Activated CD4-positive, alpha-beta T cell treated with anti-CD3 and anti-CD28 coated beads, Interleukin-2, Interleukin-4, amounts not matched to agents 100 ng/mL and 50 ng/mL, durations not matched to agents 16 hours and 8 hours (primary cell): ENCODE data around the gene SLC2A9.

Source experiments
- DNase-seq: peaks from one replicate; pipeline ENCODE4 v3.0.0-alpha.2; 2020; ENCODE audit warnings: low spot score

SLC2A9 gene

DNA sequence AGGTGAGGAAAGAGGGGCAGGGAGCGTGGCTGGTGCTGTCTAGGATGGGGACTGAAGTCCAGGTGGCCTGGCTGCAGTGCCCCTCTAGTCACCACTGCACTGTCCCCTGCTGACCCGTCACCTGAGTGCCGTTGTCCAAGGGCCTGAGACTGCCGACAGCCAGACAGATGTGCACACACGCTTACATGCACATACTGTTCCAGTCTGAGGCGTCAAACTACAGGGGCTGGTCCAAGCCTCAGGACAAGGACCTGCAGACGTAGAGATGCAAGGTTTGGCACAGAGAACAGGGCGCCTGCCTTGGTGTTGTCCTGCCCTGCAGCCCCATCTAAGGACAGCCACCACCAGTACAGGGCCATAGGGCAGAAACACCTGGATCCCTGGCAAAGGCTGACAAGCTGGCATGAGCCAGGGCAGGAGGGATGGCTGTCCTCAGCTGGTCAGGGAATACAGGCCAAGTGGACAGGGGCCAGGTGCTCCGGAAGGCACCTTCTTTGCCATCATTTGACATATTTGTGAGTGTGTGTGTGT lies 1.7 kb downstream of the SLC2A9 start:
- no peak for DNase-seq

DNA sequence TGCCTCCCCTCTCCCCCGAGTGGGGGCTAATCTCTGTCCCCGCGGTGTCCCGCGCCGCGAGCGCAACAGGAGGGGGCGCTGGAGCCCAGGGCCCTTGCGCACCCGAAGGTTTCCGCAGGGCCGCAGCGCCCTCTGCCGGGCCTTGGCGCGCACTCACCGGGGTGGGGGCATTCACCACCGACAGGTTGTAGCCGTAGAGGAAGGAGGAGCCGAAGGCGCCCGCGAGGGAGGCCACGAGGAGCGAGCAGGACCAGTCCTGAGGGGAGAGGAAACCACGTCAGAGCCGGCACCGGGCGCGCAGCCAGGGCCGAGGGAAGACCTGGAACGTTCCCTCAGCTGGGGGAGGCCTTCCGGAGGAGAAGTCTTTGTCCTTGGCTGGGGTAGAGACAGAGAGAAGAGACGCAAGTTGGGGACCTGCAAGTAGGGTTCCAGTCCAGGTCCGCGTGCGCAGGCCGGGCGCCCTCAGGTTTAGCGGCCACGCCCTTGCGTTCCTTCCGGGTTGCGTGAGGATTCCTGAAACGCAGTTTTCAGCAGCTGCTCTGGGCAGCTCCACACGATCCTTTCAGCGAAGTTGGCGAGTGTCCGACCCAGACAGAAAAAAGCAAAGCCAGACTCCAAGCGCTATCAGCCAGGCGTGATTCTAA lies 2.4 kb downstream of the SLC2A9 start:
- DNase-seq, result peak; percentile 93

DNA sequence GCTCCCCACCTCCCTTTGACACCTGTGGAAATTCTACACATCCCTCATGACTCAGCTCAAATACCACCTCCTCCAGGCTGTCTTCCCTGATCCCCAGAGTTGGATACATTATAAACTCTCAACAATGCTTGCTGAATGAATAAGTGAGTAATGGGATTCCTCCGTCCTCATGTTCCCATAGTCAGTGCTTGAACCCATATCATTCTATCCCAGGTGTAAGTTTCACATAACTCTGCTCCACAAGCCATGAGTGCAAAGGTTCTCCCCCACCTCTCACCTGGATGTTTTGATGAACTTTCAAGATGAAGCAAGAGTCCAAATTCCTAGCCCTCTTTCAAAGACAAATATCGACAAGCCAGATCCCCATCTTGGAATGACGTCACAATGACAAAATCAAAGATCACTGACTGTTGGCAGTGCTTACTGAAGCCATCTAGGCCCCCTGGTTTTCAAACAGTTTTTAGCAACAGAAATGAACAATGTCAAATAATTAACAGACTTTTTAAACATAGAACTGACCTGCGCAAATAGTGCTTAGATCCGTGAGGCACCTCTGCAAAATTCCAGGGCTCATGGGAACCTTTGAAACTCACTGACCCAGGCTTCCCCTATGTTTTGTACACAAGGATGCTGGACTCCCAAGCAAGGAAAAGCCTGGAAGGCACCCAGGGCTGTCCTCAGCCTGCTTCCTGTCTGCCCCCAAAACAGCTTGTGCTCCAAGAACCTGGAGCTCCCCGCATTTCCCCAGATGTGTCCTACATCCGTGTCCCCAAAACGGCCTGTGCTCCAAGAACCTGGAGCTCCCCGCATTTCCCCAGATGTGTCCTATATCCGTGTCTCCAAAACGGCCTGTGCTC lies 4.0 kb downstream of the SLC2A9 start:
- no peak for DNase-seq

DNA sequence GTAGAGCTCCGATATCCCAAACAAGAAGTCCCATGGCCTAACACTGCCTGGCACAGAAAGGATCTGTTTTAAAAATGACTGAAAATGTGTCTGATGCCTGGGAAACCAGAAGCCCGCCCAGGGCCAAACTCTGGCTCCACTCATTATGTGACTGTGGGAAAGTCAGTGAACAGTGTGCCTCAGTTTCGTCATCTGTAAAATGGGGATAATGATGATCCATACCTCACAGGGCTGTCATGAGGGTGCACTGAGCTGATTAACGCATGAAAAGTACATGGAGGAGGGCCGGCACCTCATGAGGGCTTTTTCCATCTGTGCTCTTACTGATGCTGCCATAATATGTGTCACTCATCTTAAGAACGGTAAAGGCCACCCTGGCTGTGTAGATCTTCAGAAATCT lies 5.1 kb downstream of the SLC2A9 start:
- no peak for DNase-seq

DNA sequence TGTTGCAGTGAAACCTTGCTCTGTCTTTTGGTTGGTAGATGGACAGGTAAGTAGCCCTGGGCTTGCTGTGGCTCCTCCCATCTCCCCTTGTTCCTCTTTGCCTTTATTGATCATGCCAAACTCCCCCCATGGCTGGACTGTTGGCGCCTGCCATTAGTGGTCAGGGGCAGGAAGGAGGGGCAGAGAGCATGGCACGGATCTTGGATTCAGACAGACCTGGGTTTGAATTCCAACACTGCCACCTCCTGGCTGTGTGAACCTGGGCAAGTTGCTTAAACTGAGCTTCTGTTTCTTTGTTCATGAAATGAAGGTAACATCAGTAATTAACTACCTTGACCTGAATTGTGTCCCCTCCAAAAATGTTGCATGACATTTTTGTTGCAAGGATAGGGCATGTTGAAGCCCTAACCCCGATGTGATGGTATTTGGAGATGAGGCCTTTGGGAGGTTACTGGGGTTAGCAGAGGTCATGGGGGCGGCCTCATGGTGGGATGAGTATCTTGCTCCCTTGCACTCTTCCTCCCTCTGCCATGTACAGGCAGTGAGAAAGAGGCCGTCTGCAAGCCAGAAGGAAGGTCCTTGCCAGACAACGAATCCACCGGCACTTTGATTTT lies 6.0 kb downstream of the SLC2A9 start:
- peak; percentile 47 for DNase-seq

DNA sequence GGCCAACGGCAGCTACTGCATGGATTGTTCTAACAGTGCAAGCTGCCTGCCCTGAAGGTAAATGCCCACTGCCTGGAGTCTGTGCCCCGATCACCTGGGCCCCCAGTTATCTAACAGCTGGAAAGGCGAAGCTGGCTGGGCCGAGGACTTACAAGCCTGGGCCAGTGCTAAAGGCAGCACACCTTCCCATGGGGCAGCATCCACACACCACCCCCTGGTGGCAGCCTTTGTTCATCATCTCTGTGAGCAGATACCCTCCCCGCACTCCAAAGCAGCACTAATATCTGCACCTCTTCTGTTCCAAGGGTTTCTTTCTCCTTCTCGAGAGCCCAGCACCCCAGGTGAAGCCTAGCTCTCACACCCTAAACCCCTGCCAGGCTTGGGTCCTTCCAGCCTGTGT lies 7.6 kb downstream of the SLC2A9 start:
- DNase-seq, result peak; percentile 35

DNA sequence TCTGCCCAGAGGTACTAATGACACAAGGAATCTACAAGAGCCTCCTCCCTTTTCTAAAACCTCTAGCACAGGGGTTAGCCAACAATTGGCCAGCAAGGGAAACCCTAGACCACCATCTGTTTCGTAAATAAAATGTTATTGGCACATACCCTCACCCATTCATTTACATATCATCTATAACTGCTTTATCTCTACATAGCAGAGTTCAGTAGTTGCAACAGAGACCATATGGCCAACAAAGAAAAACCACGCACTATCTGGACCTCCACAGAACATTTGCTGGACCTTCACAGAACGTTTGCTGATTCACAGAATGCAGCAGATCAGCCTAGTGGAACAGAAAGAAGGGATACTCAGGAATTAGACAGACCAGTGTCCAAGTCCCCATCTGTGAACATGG lies 9.4 kb downstream of the SLC2A9 start:
- DNase-seq, result no peak

DNA sequence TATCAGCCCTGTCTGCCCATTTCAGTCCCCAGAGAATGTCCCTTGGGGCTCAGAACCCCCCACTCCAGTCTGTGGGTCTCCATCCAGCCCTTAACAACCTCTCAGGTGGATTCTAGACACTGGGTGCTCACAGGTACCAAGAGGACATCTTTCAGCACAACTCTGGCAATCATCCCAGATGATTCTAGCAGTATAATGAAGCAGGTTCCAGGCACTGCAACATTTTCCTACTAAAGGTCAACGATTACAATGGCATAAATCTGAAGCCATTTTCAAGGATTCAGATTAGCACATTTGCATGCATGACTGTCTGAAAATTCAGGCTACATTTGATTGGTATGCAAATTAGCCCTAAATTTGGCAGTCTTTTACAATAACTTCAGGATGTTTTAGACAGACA lies 10.0 kb downstream of the SLC2A9 start:
- no peak for DNase-seq

DNA sequence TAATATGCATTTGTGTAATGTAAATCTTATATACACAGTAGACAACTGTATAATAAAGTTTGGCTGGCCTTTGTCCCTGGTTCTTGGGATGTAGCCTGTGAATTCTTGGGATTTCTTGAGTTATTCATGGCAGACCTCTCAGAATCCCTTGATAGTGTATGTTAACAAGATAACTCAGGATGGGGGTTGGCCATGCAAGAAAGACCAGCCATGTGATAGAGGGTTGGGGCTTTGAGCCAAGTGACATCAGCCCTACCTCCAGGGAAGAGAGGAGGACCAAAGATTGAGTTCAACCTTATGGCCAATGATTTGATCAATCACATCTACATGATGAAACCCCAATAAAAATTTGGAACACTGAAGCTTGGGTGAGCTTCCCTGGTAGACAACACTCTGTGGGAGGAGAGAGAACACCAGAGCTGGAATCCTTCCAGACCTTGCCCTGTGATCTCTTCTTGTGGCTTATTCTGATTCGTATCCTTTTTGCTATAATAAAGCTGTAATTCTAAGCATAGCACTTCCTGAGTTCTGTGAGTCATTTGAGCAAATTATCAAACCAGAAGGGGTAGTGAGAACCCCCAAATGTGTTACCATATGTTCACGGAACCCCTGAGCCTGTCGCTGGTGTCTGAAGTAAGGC lies 11.3 kb downstream of the SLC2A9 start:
- no peak for DNase-seq

DNA sequence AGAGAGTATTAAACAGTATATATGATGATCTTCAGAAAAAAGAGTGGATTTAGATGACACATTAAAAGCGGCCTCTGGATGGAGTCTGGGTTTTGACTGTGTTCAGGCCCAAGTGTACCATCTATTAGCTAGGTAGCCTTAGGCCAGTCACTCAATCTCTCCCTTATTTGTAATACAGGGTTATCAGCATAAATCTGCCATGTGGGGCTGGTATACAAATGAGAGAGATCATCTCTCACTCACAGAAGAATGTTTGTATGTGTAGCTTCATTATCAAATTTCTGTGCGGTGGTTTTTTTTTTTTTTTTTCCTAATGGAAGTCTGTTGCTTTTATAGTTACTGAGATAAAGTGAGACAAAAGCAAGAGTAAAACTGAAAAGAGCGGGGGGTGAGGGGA lies 12.7 kb downstream of the SLC2A9 start:
- no peak for DNase-seq

DNA sequence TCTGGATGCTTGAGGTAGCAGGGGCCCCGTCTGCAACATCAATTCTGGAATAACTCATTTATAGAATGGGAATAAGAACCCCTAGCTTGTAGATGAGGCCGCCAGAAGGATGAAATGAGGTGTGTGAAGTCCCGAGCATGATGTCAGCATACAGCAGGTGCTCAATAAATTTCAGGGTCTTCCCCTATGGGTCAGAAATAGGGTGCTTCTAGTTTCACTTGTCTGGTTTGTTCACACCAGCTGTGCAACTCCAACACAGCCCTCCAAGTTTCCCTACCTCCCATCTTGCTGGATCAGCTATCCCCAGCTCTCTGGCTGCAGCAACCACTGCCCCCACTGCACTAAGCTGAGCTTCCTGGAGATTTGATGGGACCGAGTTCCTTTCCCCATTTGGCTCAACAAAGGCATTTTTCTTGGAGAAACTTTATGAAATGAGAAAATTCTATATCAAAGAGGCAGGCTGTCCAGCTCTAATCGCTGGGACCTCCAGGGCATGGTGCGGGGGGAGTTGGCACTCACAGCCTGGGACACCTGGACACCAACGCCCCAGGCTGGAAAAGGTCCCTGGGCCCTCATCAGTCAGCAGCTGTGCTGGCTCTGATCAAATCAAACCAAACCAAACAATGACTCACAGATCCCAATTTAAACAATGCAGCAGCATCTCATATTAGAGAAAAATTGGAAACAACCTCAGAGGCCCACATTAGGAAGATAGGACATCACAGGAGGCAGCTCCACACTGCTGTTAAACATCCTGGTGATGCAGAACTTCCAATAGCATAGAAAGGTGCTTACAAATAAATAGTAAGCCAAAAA lies 13.3 kb downstream of the SLC2A9 start:
- no peak for DNase-seq

DNA sequence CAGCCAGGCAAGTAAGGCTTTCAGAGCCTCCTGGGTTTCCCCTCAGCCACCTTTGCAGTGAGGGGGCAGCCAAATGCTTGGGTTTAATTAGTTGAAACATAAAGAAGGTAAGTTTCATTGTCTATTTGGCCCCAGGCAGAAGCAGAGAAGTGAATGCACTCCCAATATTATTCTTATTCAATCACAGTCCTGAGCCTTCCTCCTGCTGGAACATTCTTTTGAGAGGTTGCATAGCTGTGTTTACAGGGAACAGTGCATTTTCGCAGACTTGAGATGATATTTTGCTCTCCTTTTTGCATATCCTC lies 13.9 kb downstream of the SLC2A9 start:
- no peak for DNase-seq

DNA sequence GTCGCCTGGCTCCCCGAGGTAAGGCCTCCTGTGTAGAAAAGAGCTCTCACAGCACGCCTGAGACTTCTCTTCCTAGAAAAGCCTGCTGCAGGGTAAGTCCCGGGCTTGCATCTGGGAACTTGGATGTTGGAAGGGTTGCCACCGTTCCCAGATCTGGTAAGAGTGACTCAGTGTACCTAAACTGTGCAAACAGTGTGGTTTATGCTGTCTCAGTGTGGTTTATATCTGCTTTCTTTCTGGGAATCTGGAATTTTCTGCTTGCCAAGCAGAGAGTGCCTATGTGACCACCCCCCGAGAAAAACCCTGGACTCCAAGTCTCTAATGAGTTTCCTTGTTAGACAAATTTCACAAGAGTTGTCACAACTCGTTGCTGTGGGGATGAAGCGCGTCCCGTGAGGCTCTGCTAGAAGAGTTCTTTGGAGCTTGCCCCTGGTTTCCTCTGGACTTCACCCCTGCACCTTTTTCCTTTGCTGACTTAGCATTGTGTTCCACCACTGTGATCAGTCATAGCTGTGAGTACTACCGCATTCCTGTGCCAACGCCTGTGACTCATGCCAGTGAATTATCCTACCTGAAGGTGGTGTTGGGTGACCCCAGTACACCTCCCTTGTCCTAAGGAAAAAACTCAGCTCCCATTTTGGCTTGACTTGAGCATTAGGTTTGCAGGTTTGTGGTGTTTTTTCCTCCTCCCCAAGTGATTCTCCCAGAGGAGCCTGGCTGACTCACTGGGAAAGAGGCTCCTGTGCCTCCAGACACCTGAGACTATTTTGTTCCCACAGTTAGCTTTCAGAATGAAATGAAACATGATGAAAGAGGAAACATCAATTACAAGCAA lies 14.5 kb downstream of the SLC2A9 start:
- no peak for DNase-seq

DNA sequence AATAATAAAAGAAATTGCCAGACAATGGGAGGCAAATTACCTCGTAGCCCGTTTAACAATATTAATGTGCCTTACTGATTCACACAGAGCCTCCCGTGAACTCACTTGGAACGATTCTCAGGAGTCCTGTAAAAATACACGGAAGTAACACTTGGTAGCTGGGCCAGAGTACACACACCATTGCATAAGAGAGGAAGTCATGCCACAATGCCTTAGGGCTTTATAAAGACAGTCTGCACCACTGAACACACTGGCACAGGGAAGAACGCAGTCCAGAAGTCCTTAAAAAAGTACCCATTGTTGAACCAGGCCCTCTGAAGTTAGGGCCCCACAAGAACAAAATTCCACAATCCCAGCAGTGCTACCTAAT lies 15.1 kb downstream of the SLC2A9 start:
- DNase-seq, result no peak

DNA sequence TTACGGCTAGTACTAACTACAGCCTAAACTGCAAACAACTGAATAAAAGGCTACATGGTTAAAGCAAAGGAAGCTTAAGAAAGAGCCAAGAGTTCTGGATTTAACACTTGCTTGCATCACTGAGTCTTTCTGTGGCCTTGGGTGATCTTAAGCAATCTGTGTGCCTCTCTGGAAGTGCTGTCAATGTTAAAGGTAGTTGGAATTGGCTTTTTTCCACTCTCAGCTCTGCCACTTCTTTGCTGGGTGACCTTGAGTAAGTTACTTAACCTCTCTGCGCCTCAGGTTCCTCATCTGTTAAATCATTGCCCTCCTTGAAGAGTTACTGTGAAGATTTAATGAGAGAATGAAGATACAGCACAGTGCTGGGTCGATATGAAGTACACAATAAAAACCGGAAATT lies 15.7 kb downstream of the SLC2A9 start:
- no peak for DNase-seq

DNA sequence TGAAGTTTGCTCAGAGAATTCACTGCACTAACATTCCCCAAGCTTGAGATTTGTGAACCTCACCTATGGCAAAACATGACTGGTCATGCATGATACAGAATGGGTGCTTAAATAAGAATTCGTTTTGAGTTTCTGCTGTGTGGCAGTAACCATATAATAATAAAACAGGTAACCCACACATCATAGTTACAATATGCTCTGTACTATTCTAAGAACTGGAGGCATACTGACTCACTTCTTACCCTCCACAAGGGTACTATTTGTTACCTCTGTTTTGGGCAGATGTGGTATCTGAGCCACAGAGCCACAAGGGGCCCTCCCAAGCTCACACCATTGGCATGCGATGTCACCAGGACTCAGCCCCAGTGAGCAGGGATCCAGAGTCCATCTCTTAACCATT lies 17.6 kb downstream of the SLC2A9 start:
- peak; percentile 68 for DNase-seq

DNA sequence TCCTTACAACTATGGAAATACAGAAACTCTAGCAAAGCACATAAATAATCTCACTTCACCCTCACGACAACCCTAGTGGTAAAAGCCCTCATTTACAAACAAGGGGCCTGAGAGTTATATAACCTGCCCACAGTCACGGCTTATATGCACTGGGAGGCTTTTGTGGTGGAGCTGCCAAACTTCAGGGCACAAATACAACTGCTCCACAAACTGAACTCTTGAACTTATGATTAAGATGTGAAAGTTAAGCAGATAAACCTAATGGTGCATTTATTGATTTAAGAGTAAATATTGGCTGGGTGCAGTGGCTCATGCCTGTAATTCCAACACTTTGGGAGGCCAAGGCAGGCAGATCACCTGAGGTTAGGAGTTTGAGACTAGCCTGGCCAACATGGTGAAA lies 19.0 kb downstream of the SLC2A9 start:
- DNase-seq, result no peak

DNA sequence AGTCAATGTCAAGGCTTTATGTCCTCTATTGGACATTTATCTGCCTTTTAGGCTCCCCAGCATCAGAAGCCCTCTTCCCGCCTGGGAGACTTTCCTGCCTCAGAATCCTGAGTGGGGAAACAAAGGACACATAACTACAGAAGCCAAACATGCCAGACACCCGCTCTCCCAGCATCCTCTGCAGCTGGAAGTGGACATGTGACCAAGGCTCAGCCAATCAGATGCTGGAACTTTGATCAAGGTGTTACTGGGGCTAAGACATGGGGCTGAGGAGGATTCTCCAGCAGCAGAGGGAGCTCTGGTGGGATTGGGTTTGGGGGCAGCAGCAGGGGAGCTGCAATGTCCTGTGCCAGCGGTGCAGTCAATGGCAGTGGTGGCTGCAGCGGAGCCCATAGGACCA lies 19.5 kb downstream of the SLC2A9 start:
- DNase-seq, result no peak

DNA sequence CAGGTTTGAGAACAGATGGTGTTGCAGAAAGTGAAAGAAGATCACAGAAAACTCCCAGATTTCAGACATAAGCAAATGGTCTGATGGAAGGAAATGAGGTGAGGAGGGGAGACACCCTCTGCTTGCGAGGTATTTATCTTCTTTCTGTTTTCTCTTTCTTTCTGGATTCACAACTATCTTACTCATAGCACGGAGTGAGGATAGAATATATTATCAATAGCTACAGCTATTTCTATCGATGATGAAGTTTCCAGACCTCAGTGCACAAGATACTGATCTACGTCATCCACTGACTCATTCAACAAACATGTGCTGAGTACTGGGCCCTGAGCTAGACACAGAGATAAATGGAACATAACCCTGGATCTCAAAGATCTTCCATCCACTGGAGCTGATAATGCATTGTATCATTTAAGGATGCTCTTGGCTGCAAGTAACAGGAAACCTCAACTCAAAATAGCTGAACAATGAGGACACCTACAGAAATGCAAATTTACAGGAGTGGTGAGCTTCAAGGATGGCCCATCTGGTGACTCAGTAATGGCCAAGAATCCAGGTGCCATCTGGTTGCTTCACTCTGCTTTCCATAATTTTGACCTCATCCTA lies 21.2 kb downstream of the SLC2A9 start:
- peak; percentile 47 for DNase-seq

DNA sequence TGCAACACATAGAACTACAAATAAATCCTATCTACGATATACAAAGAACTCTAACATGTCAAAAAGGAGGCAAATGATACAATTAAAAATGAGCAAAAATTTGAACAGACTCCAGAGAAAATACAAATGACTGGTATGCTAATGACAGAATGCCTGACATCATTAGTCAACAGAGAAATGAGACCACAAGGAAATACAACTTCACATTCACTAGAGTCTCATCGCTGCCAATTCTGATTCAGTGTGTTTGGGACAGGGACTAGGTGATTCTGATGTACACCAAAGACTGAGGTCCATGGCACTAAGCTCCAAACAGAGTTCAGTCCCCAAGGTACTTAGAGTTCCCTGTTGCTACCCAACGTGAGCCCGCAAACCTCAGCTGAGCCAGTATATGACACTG lies 23.4 kb downstream of the SLC2A9 start:
- no peak for DNase-seq
